OCI-LY1 (cell line): Measurements from ENCODE around the gene SFMBT2.
A peak's percentile ranks its signal among the peaks of the same experiment; 100 is the strongest.
"Not testable (repeated sequence)": the region's sequence is repeated elsewhere in the genome, so short reads cannot be mapped to it uniquely, and the experiment has no call there.

Experiments
- H2AFZ ChIP-seq: fragments of 200-600 bp; sonication (generic), shearing (Covaris generic); 2 replicates; pipeline ENCODE4 v1.6.0; 2014; ENCODE audit warnings: antibody characterized with exemption, mild to moderate bottlenecking, low read length
- H3F3A ChIP-seq: fragments of 200-600 bp; sonication (generic), shearing (Covaris generic); 2 replicates; pipeline ENCODE4 v1.6.0; 2014; ENCODE audit warnings: mild to moderate bottlenecking, antibody characterized with exemption, low read length, moderate library complexity; ENCODE audit not compliant: insufficient read depth
- H3K27ac ChIP-seq: fragments of 200-600 bp; sonication (generic); 2 replicates; pipeline ENCODE4 v1.5.1; 2014; ENCODE audit warnings: low read length, mixed run types, mild to moderate bottlenecking, low read depth; ENCODE audit not compliant: poor library complexity, severe bottlenecking
- H3K27me3 ChIP-seq: fragments of 200-600 bp; sonication (generic); 2 replicates; pipeline ENCODE4 v1.6.0; 2014; ENCODE audit warnings: antibody characterized with exemption, mild to moderate bottlenecking, low read length, moderate library complexity; ENCODE audit not compliant: insufficient read depth
- H3K36me3 ChIP-seq: fragments of 200-600 bp; sonication (generic); 2 replicates; pipeline ENCODE4 v1.6.1; 2014; ENCODE audit warnings: mild to moderate bottlenecking, antibody characterized with exemption, low read length, moderate library complexity, mixed read lengths; ENCODE audit not compliant: insufficient read depth
- H3K4me1 ChIP-seq: fragments of 200-600 bp; sonication (generic); 2 replicates; pipeline ENCODE4 v1.5.1; 2014; ENCODE audit warnings: mild to moderate bottlenecking, low read length, moderate library complexity; ENCODE audit not compliant: insufficient read depth, severe bottlenecking
- H3K4me2 ChIP-seq: fragments of 200-600 bp; sonication (generic), shearing (Covaris generic); 2 replicates; pipeline ENCODE4 v1.6.1; 2014; ENCODE audit warnings: low read length
- H3K4me3 ChIP-seq: fragments of 200-600 bp; sonication (generic); 2 replicates; pipeline ENCODE4 v1.5.1; 2014; ENCODE audit warnings: low read length, low read depth, mild to moderate bottlenecking, mixed read lengths; ENCODE audit not compliant: poor library complexity, severe bottlenecking
- H3K79me2 ChIP-seq: fragments of 200-600 bp; shearing (Covaris generic); 2 replicates; pipeline ENCODE4 v1.6.1; 2016; ENCODE audit warnings: mixed run types, low read length, mixed read lengths; ENCODE audit not compliant: insufficient read depth
- H3K9ac ChIP-seq: fragments of 200-600 bp; sonication (generic), shearing (Covaris generic); 2 replicates; pipeline ENCODE4 v1.6.1; 2014; ENCODE audit warnings: mild to moderate bottlenecking, low read length, mixed read lengths
- H3K9me2 ChIP-seq: fragments of 200-600 bp; sonication (generic), shearing (Covaris generic); 2 replicates; pipeline ENCODE4 v1.6.1; 2014; ENCODE audit warnings: low read depth, mild to moderate bottlenecking, low read length, mixed read lengths
- H3K9me3 ChIP-seq: fragments of 200-600 bp; shearing (Covaris generic); 2 replicates; pipeline ENCODE4 v1.6.1; 2014; ENCODE audit warnings: low read length, mixed read lengths
- H4K20me1 ChIP-seq: fragments of 200-600 bp; sonication (generic), shearing (Covaris generic); 2 replicates; pipeline ENCODE4 v1.6.0; 2016; ENCODE audit warnings: mild to moderate bottlenecking, low read length; ENCODE audit not compliant: insufficient read depth
- CTCF ChIP-seq: fragments of 200-600 bp; sonication (generic), shearing (Covaris generic); IDR thresholded peaks from 2 replicates; pipeline ENCODE4 v1.5.1; 2017; ENCODE audit warnings: mild to moderate bottlenecking, antibody characterized with exemption, low read length, moderate library complexity, mixed read lengths
- EZH2 ChIP-seq: fragments of 200-600 bp; sonication (generic), shearing (Covaris generic); IDR thresholded peaks from 2 replicates; pipeline ENCODE4 v1.8.0; 2017; ENCODE audit warnings: borderline replicate concordance, mixed run types, mild to moderate bottlenecking, antibody characterized with exemption, low read length, moderate library complexity, mixed read lengths

Gene SFMBT2

DNA sequence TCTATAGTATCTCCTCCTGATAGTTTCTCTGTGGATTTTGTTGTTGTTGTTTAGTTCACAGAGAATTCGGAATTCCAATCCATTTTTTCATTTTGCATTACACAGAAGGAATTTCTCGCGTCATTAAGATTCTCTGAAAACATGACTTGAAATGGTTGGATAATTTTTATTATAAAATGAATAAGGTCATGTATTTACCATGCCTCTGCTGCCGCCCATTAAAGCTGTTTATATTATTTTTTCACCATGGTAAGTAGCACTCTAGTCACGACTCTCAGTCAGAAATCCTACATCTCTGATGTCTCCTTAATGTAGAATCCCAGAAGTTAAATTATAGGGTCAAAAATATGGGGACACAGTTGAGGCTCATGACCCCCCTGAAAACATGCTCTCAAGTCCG lies 19.1 kb downstream of the SFMBT2 start:
- H3K27me3 ChIP-seq, result no peaks in the 10 kb centered on the region
- H3K4me1 ChIP-seq, result peaks cover 24% of the 10 kb centered on the region
- peaks cover 56% of the 10 kb centered on the region for H3K79me2 ChIP-seq

DNA sequence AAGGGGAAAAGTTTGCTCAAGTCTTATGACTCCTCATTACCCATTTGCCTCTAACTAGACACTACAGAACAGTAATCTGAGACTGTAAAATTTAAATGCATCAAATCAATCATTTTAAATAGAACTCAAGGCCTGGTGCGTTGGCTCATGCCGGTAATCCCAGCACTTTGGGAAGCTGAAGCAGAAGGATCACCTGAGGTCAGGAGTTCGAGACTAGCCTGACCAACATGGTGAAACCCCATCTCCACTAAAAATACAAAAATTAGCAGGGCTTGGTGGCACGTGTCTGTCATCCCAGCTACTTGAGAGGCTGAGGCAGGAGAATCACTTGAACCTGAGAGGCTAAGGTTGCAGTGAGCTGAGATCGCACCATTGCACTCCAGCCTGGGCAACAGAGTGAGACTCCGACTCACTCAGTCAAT lies 20.1 kb downstream of the SFMBT2 start:
- H3K4me2 ChIP-seq, H3K9ac ChIP-seq, H3K9me3 ChIP-seq, H2AFZ ChIP-seq, H3K27me3 ChIP-seq, H3F3A ChIP-seq, H4K20me1 ChIP-seq, H3K36me3 ChIP-seq, H3K9me2 ChIP-seq, H3K27ac ChIP-seq, H3K4me3 ChIP-seq: not testable (repeated sequence)
- H3K4me1 ChIP-seq, result peaks cover 24% of the 10 kb centered on the region
- H3K79me2 ChIP-seq, result peaks cover 63% of the 10 kb centered on the region

More for the DNA sequence above, 19.1 kb downstream of the SFMBT2 start:
- Histone ChIP-seq H3K4me3 (no peak overlapping the region), H3K4me2 (no peak overlapping the region), H3F3A (no peaks in the 10 kb centered on the region), H2AFZ (no peak overlapping the region), H3K9ac (no peak overlapping the region), H3K9me2 (no peaks in the 10 kb centered on the region), H3K27ac (no peak overlapping the region), H4K20me1 (peaks cover 8% of the 10 kb centered on the region), H3K9me3 (no peaks in the 10 kb centered on the region), H3K36me3 (no peaks in the 10 kb centered on the region)
- no peak for TF ChIP-seq CTCF
- TF ChIP-seq EZH2, result no peak

GRCh38 chr10:7389844-7390243 lies 21.0 kb downstream of the SFMBT2 start:
- Histone ChIP-seq H3F3A (no peaks in the 10 kb centered on the region), H3K27ac (peak overlapping the region; percentile 23), H3K27me3 (no peaks in the 10 kb centered on the region), H3K9ac (no peak overlapping the region), H3K9me2 (no peaks in the 10 kb centered on the region), H3K36me3 (no peaks in the 10 kb centered on the region), H4K20me1 (peaks cover 5% of the 10 kb centered on the region; the same call in 1 of the 2 replicates), H3K4me2 (peak overlapping the region; percentile 20), H3K79me2 (peaks cover 60% of the 10 kb centered on the region), H3K4me1 (peaks cover 24% of the 10 kb centered on the region), H2AFZ (no peak overlapping the region), H3K9me3 (no peaks in the 10 kb centered on the region), H3K4me3 (no peak overlapping the region)
- no peak for TF ChIP-seq CTCF

- peaks cover 24% of the 10 kb centered on the region for H3K4me1 ChIP-seq
- no peaks in the 10 kb centered on the region for H3K27me3 ChIP-seq
- no peaks in the 10 kb centered on the region for H3K9me3 ChIP-seq
- H3K79me2 ChIP-seq, result peaks cover 64% of the 10 kb centered on the region
- TF ChIP-seq CTCF (no peak), EZH2 (no peak)
- H4K20me1 ChIP-seq, result peaks cover 5% of the 10 kb centered on the region; the same call in 1 of the 2 replicates
- no peaks in the 10 kb centered on the region for H3K9me2 ChIP-seq
- peak overlapping the region; percentile 23 for H3K27ac ChIP-seq
- H3K4me3 ChIP-seq, result no peak overlapping the region
- H3K36me3 ChIP-seq, result no peaks in the 10 kb centered on the region
- no peaks in the 10 kb centered on the region for H3F3A ChIP-seq
- no peak overlapping the region for H3K9ac ChIP-seq
- H2AFZ ChIP-seq, result no peak overlapping the region
- peak overlapping the region; percentile 20 for H3K4me2 ChIP-seq
These were observed 21.5 kb downstream of the SFMBT2 start for GRCh38 chr10:7389346-7389745.
